Measurements from ENCODE around the gene CNIH3.
"Not testable (repeated sequence)": the region's sequence is repeated elsewhere in the genome, so short reads cannot be mapped to it uniquely, and the experiment has no call there.

The CNIH3 gene

GRCh38 chr1:224643653-224644052 is 27.5 kb downstream of the CNIH3 start:
- DNase-seq (ENCODE audit: low spot score): no peak

DNA sequence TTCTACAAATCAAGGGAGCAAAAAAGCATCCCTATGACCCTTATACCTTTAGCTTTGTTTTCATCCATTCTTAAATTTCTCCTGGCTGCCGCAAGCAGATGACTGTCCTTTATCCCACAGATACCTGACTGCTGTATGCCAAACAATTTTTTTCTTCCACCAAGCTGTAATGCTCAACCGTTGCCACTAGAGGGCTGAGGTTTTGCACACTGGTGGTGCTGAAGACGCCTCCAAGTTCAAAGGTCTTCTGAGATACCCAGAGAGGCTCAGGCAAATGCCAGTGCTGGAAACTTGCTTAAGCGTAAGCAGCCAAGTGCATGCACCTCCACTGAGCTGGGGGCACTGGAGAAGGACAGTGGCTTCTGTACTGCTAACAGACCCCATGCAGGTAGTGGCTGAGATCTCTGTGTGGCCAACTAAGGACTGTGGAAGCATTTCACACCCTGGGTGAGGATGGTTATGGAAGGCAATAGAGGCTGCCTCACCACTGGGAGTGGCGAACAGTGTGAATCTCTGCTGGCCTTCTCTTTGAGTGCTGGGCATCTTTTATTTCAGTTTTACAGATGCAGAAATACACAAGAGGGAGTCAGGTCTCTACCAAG is 28.5 kb downstream of the CNIH3 start:
- peak; percentile 50 for DNase-seq (ENCODE audit: low spot score)

DNA sequence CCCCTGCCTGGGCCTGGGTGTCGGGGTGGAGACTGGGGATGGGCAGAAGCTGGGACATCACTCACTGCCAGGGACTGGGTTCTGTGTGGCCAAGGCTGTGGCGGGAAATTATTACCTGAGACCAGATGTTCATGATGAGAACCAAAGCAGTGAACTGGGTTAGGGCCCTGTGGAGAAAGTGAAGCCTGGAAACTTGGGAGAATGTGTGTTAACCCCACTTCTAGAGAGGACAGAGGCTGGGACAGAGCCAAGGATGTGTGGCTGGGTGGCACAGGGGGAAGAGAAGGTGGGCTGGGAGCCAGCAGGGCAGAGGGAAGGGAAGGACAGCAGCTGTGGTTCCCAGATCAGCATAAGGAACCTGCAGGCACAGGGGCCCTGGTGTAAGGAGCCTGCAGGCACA is 31.3 kb downstream of the CNIH3 start:
- no peak for DNase-seq (ENCODE audit: low spot score)

GRCh38 chr1:224650290-224650689 is 34.2 kb downstream of the CNIH3 start:
- no peak for DNase-seq (ENCODE audit: low spot score)

DNA sequence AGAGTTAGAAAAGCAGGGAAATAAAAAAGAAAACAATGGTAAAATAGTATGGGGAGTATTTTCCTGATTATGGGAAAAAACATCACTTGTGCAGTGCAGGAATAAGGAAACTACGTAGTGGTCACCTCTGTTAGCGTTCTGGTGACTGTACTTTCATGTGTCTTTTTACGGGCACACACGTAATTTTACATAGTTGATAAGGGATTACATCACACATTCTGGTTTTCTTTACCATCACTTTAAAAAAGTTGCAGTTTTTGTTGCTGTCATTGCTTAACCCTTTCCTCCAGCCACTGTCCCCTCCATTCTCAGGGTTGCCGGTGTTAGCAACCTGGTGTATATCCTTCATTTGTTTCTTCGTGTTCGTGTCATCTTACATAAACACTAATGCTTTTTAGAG is 35.1 kb downstream of the CNIH3 start:
- DNase-seq (ENCODE audit: low spot score): no peak

GRCh38 chr1:224656392-224656791 is 40.3 kb downstream of the CNIH3 start:
- no peak for DNase-seq (ENCODE audit: low spot score)

DNA sequence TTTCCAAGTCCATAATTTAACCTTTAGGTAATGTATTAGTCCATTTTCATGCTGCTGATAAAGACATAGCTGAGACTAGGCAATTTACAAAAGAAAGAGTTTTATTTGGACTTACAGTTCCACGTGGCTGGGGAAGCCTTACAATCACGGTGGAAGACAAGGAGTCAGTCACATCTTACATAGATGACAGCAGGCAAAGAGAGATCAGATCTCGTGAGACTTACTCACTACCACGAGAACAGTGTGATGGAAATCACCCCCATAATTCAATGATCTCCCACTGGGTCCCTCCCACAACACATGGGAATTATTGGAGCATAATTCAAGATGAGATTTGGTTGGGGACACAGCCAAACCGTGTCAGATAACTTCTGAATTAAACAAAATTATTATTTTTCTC is 44.0 kb downstream of the CNIH3 start:
- no peak for DNase-seq (ENCODE audit: low spot score)

DNA sequence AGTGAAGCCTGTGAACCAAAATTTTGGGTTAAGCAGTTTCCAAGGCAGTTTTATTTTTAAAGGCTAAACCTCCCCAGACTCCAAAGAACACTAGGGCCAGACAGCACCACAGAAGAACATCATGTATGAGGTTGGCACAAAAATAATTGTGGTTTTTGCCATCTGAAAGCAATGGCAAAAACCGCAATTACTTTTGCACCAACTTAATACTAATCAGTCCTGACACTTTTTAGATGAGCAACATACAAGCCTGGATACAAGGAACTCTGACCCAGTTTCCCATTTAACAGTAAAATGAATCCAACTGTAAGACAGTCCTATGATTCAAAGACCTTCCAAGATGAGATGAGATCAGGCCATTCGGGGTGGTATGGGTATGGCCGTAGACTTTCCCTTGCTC is 46.8 kb downstream of the CNIH3 start:
- no peak for DNase-seq (ENCODE audit: low spot score)

DNA sequence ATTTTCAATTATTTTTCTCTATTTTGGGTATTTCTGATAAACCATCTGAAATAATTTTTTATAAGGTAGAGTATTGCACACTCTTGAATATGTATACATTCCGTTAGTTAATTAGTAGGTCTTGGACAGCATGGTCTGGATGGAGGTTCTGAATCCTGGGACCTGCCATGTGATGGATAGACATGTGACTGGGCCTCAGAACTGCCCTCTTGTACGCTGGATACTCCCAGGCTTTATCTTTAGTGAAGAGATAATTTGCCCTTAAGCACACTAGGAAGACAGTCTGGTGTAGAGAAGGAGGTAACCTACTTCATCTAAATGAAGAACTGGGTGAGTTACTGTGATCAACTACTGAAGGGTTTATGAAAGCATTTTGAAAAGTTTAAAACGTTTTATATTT is 48.9 kb downstream of the CNIH3 start:
- no peak for DNase-seq (ENCODE audit: low spot score)

GRCh38 chr1:224666078-224666477 is 50.0 kb downstream of the CNIH3 start:
- DNase-seq (ENCODE audit: low spot score): no peak

DNA sequence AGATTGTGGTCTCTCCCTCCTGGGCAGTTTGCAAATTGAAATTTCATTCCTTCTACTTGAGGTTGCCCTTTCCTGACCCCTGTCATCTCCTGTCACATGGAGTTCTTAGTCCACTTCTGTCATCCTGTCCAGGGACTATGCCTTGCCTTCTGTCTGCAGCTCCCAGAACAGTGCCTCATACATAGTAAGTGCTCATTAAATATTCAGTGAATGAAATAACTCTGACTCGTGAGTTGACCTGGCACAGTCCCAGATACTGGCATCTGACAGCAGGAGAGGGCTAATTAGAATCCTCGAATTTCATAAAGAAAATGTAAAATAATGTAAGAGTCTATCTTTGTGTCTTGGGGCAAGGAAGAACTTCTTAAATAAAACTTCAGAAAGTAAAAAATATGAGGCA is 50.8 kb downstream of the CNIH3 start:
- no peak for DNase-seq (ENCODE audit: low spot score)

DNA sequence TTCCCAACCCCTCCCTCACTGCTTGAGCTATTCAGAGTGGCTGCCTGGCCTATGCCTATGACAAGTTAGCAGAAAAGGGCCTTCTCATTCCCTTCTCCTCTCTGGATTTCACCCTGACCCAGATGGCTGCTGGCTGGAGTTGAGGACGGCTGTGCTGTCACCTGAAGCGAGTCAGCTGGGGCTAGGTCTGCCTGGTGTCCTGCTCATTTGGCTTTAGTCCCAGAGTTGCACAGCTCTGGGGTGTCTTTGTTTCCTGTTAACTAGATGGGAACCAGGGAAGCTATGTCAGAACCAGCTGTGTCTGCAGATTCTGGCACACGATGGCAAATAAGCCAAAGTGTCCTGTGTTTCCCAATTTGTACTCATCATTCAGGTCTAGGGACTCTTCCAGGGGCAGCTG is 52.9 kb downstream of the CNIH3 start:
- DNase-seq (ENCODE audit: low spot score): no peak

- no peak for DNase-seq (ENCODE audit: low spot score)
Observed at GRCh38 chr1:224669403-224669802, 53.3 kb downstream of the CNIH3 start.

DNA sequence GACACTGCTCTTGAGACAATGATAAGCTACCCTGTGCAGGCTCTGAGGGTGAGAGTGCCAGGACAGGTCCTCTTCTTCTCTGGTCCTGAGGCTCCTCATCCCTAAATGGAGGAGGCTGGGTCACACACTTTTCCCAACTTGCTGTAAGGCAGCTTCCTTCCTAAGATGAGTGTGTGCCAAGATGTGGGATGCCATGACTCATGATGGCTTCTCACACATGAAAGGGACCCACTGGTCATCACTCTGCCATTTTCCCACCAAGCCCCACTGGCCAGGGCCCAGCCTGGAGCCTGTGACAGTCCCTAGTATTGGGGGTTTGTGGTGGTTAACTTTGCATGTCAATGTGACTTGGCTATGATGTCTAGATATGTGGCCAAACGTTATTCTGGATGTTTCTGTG is 54.4 kb downstream of the CNIH3 start:
- DNase-seq (ENCODE audit: low spot score): no peak

GRCh38 chr1:224671076-224671475 is 55.0 kb downstream of the CNIH3 start:
- no peak for DNase-seq (ENCODE audit: low spot score)

- DNase-seq (ENCODE audit: low spot score): no peak
Observed at GRCh38 chr1:224673141-224673540, 57.0 kb downstream of the CNIH3 start.

GRCh38 chr1:224675590-224675989 is 59.5 kb downstream of the CNIH3 start:
- no peak for DNase-seq (ENCODE audit: low spot score)

DNA sequence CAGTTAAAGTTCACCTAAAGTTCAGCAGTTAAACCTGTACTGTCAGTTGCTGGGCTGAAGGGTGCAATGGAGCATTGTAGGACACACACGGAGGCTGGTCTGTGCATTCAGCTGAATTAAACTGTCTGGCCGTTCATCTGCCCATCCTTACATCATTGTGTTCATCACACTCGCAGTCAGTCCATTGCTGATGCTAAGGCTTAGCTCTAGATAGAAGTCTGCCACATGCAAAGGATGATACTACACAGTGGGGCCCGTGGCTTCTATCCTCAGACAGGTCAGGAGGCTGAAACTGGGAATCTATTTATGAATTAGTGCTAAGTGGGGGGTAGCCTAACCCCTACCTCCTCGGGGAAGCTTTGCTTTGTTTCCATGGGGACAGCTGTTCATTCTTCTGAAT is 60.4 kb downstream of the CNIH3 start:
- DNase-seq (ENCODE audit: low spot score): no peak

- no peak for DNase-seq (ENCODE audit: low spot score)
Observed at GRCh38 chr1:224678168-224678567, 62.1 kb downstream of the CNIH3 start.

GRCh38 chr1:224679606-224680005 is 63.5 kb downstream of the CNIH3 start:
- DNase-seq (ENCODE audit: low spot score): no peak

- DNase-seq (ENCODE audit: low spot score): no peak
Observed at GRCh38 chr1:224681816-224682215, 65.7 kb downstream of the CNIH3 start.

- DNase-seq (ENCODE audit: low spot score): no peak
Observed at GRCh38 chr1:224683936-224684335, 67.8 kb downstream of the CNIH3 start.

- DNase-seq (ENCODE audit: low spot score): no peak
Observed at GRCh38 chr1:224684979-224685425, 68.9 kb downstream of the CNIH3 start.

DNA sequence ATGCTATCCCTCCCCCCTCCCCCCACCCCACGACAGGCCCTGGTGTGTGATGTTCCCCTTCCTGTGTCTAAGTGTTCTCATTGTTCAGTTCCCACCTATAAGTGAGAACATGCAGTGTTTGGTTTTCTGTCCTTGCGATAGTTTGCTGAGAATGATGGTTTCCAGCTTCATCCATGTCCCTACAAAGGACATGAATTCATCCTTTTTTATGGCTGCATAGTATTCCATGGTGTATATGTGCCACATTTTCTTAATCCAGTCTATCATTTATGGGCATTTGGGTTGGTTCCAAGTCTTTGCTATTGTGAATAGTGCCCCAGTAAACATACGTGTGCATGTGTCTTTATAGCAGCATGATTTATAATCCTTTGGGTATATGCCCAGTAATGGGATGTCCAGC is 70.0 kb downstream of the CNIH3 start:
- DNase-seq (ENCODE audit: low spot score): not testable (repeated sequence)

- DNase-seq (ENCODE audit: low spot score): no peak
Observed at GRCh38 chr1:224687465-224687864, 71.3 kb downstream of the CNIH3 start.
